Fibroblast of the aortic adventitia (primary cell): ENCODE data around the gene APOA5. TPM values are rescaled to one million over a fixed set of nuclear protein-coding genes. Genes with fewer than 3 reads are reported as not detected.
A peak's percentile ranks its signal among the peaks of the same experiment; 100 is the strongest.

Experiments
- DNase-seq: peaks from one replicate; pipeline ENCODE4 v3.0.0-alpha.2; 2010; ENCODE audit warnings: low read depth
- H3K4me3 ChIP-seq: 2 replicates; pipeline ENCODE4 v1.5.1; 2011; ENCODE audit warnings: low read depth, mild to moderate bottlenecking, control low read depth, low read length, moderate library complexity
- CTCF ChIP-seq: IDR thresholded peaks from 2 replicates; pipeline ENCODE4 v1.5.1; 2011; ENCODE audit warnings: mild to moderate bottlenecking, low read length, control low read depth, inconsistent platforms; ENCODE audit not compliant: insufficient read depth
- total RNA-seq: library from RNA; depleted of rRNA; stranded (reverse); fragments of >200 nt; gene quantifications from 2 replicates; pipeline ENCODE4 v1.2.3, GENCODE V29; 2012; ENCODE audit warnings: low replicate concordance

Gene APOA5
- total RNA-seq, 1 donor: not detected

GRCh38 chr11:116794851-116795250 is 3.2 kb upstream of the APOA5 start:
- no peak for DNase-seq
- no peak overlapping the region for H3K4me3 ChIP-seq
- TF ChIP-seq CTCF: no peak

- no peak for TF ChIP-seq CTCF
- DNase-seq: no peak
- H3K4me3 ChIP-seq: no peak overlapping the region
These were observed 2.1 kb upstream of the APOA5 start for GRCh38 chr11:116793772-116794097.

- no peak for TF ChIP-seq CTCF
- DNase-seq: peak; percentile 70
- no peak overlapping the region for H3K4me3 ChIP-seq
These were observed 1.4 kb upstream of the APOA5 start for GRCh38 chr11:116792869-116793771.

- H3K4me3 ChIP-seq: no peak overlapping the region
- no peak for DNase-seq
These were observed 627 bp upstream of the APOA5 start for GRCh38 chr11:116792144-116792868.

GRCh38 chr11:116791002-116791812 is 472 bp downstream of the APOA5 start:
- peak; percentile 69 for DNase-seq
- no peak overlapping the region for H3K4me3 ChIP-seq
- TF ChIP-seq CTCF: peak; percentile 95

More at GRCh38 chr11:116792144-116792868, 627 bp upstream of the APOA5 start:
- no peak for TF ChIP-seq CTCF

GRCh38 chr11:116790167-116791001 is 1.3 kb downstream of the APOA5 start:
- H3K4me3 ChIP-seq: no peak overlapping the region
- no peak for TF ChIP-seq CTCF
- DNase-seq: no peak
